ENCODE measurements around the gene NKAIN2.

NKAIN2 gene

GRCh38 chr6:123994168-123994567 lies 190.5 kb downstream of the NKAIN2 start:
- DNase-seq (ENCODE audit: low read depth): no peak
- TF ChIP-seq CTCF (IDR thresholded peaks at IDR 0.05; ENCODE audit: low read depth, low read length, missing control alignments): no peak
- in situ Hi-C loops (cut with HindIII; ENCODE audit: low sequenced_read_pairs): no loop called here
- H3K4me3 ChIP-seq (ENCODE audit: low read depth, low read length): no peak overlapping the region

- DNase-seq (ENCODE audit: low read depth): no peak
- no peak overlapping the region for H3K4me3 ChIP-seq (ENCODE audit: low read depth, low read length)
- in situ Hi-C loops (cut with HindIII; ENCODE audit: low sequenced_read_pairs): no loop called here
- no peak for TF ChIP-seq CTCF (IDR thresholded peaks at IDR 0.05; ENCODE audit: low read depth, low read length, missing control alignments)
These were observed 191.4 kb downstream of the NKAIN2 start for GRCh38 chr6:123994891-123995635.

GRCh38 chr6:123997223-123997622 lies 193.6 kb downstream of the NKAIN2 start:
- in situ Hi-C loops (cut with HindIII; ENCODE audit: low sequenced_read_pairs): no loop called here

GRCh38 chr6:124002377-124003081 lies 198.9 kb downstream of the NKAIN2 start:
- no peak for TF ChIP-seq CTCF (IDR thresholded peaks at IDR 0.05; ENCODE audit: low read depth, low read length, missing control alignments)
- DNase-seq (ENCODE audit: low read depth): no peak
- H3K4me3 ChIP-seq (ENCODE audit: low read depth, low read length): no peak overlapping the region
- in situ Hi-C loops (cut with HindIII; ENCODE audit: low sequenced_read_pairs): no loop called here

More at GRCh38 chr6:123997223-123997622, 193.6 kb downstream of the NKAIN2 start:
- H3K4me3 ChIP-seq (ENCODE audit: low read depth, low read length): no peak overlapping the region
- DNase-seq (ENCODE audit: low read depth): no peak
- TF ChIP-seq CTCF (IDR thresholded peaks at IDR 0.05; ENCODE audit: low read depth, low read length, missing control alignments): no peak

GRCh38 chr6:124007266-124007665 lies 203.6 kb downstream of the NKAIN2 start:
- no peak for TF ChIP-seq CTCF (IDR thresholded peaks at IDR 0.05; ENCODE audit: low read depth, low read length, missing control alignments)
- in situ Hi-C loops (cut with HindIII; ENCODE audit: low sequenced_read_pairs): no loop called here
- H3K4me3 ChIP-seq (ENCODE audit: low read depth, low read length): no peak overlapping the region

GRCh38 chr6:124008000-124008987 lies 204.6 kb downstream of the NKAIN2 start:
- DNase-seq (ENCODE audit: low read depth): no peak
- in situ Hi-C loops (cut with HindIII; ENCODE audit: low sequenced_read_pairs): no loop called here
- H3K4me3 ChIP-seq (ENCODE audit: low read depth, low read length): no peak overlapping the region
- TF ChIP-seq CTCF (IDR thresholded peaks at IDR 0.05; ENCODE audit: low read depth, low read length, missing control alignments): no peak

More at GRCh38 chr6:124007266-124007665, 203.6 kb downstream of the NKAIN2 start:
- no peak for DNase-seq (ENCODE audit: low read depth)
